ENCODE data around the gene EXOSC2.
A peak's percentile ranks its signal among the peaks of the same experiment; 100 is the strongest.

The EXOSC2 gene, protein sequence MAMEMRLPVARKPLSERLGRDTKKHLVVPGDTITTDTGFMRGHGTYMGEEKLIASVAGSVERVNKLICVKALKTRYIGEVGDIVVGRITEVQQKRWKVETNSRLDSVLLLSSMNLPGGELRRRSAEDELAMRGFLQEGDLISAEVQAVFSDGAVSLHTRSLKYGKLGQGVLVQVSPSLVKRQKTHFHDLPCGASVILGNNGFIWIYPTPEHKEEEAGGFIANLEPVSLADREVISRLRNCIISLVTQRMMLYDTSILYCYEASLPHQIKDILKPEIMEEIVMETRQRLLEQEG

DNA sequence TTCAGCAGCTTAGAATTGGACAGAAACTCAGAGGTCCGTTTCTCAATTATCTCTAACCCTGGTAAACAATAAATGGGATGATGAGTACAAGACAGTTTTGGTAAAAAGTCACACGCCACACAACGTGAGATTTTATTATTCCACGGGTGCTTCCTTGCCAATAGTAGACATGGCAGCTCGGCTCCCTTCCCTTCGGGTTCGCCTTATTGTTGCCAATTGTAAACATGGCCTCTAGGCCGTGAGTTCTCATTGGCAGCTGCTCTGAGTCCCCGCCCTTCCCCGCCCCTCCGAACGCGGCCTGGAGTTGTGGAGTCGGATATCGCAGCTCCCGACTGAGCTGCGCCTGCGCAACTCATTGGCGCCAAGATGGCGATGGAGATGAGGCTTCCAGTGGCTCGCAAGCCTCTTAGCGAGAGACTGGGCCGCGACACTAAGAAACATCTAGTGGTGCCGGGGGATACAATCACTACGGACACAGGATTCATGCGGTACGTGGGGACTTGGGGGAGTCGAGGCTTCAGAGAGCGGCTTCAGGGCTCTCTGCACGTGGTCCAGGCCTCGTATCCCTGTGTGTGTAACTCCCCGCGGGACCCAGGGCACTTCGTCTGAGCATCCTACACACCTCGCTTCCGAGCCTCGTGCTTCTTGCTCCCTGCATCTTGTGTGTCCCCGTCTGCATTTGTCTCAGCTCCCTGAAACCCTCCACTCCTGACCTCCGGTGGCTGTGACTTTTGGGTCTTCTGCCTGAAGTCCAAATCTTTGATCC is at the start of gene EXOSC2:
TSS of gene EXOSC2 (plus strand) at position 355 of the 766 bp plus-strand sequence. CDS start at position 367, 12 bp downstream.
- peak; percentile 96 for DNase-seq (ENCODE audit: low spot score)

DNA sequence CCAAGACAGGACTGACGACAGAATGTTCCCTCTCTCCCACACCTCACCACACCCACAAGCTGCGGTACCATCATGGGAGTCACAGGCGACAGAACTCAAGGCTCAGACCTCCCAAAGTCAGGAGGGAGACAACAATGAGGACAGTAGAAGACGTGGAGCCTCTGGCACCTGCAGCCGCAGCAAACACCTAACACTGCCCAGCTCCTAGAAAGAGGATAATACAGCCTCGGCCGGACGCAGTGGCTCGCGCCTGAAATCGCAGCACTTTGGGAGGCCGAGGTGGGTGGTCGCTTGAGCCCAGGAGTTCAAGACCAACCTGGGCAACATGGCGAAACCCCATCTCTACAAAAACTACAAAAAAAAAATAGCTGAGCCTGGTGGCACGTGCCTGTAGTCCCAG is 42.4 kb upstream of the EXOSC2 start:
- no peak for DNase-seq (ENCODE audit: low spot score)

DNA sequence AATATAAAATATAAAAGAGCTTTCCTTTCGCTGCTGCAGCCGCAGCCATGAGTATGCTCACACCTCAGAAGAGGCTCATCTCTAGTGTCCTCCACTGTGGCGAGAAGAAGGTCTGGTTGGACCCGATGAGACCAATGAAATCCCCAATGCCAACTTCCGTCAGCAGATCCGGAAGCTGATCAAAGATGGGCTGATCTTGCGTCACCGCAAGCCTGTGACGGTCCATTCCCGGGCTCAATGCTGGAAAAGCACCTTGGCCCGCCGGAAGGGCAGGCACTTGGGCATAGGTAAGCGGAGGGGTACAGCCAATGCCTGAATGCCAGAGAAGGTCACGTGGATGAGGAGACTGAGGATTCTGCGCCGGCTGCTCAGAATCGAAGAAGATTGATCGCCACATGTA is 41.8 kb upstream of the EXOSC2 start:
- DNase-seq (ENCODE audit: low spot score) = no peak

DNA sequence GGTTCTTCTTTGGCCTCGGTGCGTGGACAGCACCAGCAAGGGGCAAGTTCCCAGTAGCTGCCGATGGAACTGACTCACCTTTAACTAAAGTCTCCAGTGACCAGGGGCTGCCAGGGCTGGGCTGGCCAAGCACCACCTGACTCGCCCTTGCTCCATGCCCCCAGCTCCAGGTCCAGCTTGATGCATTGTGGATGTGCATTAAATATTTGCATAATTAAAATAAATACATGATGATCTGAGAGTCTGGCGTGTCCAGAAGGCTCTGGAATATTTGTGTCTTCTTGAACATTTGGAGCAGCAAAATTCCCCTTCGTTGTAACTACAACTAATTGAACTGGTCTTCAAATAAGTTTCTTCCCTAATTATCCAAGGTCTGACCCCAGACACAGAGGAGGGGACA is 38.7 kb upstream of the EXOSC2 start:
- DNase-seq (ENCODE audit: low spot score) = no peak

DNA sequence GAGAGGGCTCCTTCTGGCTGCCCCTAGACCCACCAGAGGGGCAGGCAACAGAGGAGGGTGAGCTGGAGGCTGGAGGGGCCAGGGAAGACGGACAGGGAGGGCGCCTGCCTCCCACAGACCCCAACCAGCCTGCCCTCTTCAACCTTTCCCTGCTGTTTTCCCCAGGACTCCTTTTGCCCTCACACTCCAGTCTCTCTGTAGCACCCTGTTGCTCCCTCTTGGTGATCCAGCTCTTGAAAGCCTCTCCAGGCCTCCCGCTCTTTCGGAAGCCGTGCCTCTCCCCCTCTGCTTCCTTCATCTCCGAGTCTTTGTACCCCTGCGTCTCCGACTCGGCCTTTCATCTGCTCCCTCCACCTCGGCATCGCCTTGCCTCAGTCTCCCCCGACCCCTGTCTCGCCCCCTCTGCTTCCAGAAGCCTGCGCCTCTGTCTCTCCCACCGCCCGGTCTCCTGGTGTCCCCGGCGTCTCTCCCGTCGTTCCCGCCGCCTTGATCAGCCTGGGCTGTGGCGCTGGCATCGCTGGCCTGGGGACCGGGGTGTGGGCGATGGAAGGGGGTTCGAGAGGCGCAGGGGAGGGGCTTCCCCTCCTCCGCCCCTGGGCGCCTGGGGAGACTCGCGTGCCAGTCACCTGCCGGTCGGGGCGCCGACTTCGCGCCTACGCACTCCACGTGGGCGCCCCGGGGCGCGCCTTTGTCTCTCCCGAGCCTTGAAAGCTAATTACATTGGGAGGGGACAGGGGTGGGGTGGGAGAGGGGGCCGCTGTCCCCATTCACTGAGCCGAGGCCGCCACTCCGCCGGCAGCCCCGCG is 34.5 kb upstream of the EXOSC2 start:
- DNase-seq (ENCODE audit: low spot score) = peak; percentile 47

DNA sequence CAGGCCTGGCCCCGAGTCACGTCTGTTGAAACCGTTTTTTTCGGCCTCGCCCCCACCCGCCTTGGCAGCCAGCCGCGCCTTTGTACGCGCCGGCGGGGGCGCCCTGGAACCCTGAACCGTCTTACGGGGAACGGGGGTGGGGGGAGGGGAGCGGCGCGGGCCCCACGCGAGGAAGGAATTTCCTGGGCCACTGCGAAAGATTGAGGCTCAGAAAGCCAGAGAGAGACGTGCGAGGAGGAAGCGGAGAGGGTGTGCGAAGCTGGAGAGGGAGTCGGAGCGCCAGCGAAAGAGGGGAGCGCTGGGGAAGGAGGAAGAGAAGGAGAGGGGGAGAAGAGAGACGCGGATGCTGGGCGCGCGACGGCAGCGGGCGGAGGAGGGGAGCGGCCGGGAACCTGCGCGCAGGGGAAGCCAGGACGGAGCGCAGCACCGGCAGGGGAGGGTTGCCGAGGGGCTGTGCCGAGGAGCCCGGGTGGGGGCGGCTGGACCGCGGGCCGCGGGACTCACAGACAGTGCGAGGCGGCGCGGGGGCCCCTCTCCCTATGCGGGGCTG is 33.8 kb upstream of the EXOSC2 start:
- peak; percentile 68 for DNase-seq (ENCODE audit: low spot score)

DNA sequence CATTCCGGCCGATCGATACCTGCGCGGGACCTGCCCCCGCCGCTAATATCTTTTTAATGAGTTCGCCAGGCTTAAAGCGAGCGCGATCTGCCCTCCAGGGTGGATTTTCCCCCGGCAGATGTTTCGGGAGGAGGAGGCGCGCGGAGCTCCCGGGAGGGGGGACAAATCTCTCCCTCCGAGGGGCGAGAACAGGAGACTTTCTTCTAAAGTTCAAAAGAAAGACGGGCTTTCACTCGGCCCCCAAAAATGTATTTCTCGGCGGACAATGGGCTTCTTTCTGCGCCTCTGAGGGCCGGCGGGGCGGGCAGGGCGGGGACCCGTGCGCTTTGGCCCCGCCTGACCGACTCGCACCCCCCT is 33.3 kb upstream of the EXOSC2 start:
- no peak for DNase-seq (ENCODE audit: low spot score)

DNA sequence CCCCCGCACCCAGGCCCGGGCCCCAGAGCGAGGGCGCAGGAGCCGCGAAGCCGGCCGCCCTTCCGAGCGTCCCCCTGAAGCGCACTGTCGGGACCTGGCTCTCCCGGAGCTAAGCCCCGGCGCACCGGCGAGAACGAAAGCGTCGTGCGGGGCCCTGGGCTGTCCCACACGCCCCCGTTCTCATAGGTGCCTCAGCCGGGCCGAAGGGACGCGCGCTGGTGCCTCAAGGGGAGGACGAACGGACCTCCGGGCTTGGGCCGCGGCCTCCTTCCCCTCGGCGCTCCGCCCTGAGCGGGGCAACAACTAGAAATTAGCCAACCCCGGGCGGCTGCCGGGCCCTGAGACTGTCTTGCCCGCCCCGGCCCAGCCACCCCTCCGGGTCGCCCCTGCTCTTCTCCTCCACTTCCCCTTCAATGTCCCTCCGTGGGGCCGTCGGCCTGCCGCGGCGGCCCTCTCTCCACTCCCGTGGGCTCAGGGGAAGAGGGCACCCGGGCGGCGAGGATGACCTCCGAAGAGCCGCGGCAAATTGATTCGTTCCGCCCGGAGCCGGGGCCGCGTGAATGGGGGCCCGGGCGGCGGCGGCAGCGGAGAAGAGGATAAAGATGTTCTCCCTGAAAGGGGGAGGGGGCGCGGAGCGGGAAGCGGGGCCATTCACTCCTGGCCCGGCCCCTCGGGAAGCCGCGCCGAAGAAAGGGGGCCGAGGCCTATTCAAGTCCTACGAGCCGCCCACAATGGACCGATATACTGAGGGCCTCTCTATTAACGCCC is 32.7 kb upstream of the EXOSC2 start:
- DNase-seq (ENCODE audit: low spot score) = peak; percentile 80

DNA sequence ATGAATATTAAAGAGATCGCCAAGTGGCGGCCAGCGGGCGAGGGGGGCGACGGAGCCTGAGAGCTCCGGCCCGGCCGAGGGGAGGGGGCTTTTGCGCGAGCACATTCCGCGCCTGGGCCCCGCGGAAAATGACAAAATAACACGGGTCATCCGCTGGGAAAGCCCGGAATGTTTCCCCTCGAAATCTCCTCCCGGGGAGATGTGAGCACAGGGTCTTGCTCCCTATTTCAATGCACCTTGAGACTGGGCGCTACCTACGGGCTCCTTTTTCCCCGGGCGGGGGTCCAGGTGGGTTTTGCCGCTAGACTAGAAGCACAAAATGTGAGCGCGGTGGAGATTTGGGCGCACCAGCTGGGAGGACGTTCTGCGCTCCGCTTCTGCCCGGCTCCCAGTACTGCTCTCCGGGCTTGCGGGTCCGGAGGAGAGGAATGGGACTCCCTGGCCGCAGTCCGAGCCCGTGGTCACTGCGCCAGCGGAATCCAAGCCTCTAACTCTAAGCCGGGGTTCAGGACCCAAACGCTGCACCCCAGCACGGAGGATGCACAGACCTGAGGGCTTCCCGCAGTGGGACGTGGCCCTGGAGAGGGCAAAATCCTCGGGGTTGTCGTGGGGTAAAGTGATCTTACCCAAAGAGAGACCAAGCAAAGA is 32.0 kb upstream of the EXOSC2 start:
- peak; percentile 41 for DNase-seq (ENCODE audit: low spot score)

DNA sequence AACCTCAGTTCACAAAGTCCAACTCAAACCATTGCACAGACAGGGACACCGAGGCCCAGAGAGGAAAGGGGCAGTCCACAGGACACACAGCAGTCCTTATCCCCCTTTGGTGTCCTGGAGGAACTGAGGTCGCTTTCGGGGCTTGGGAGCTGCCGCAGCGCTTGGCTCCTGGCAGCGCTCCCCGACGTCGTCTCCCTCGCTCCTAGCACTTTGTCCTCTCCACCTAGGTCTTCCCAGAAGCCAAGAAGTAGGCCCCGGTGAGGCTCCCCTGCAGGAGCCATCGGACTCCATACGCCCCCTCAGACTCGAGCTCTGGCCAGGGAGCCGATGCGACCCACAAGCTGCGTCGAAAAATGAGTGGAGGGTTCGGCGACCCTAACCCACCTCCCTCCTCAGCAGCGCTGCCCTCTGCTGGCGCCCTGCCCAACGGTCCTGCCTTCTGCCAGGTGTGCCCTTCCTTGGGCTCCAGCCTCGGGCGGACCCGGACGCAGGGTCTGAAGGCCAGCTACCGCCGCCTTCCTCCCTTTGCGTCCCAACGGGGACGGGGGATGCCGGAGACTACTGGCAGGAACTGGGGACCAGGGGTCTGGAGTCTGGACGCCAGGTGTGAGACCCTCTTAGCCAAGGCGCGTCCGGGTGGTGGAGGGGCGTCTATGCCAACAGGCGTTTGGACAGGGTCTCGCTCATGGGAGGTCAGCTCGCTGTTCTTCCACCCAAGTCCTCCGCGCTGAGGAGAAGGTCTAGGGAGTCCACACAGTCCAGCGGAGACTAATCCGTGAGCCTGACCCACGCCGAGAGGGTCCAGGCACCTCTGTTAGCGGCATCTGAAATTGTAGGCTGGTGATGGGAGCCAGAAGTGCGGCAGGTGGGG is 31.2 kb upstream of the EXOSC2 start:
- DNase-seq (ENCODE audit: low spot score) = peak; percentile 41

DNA sequence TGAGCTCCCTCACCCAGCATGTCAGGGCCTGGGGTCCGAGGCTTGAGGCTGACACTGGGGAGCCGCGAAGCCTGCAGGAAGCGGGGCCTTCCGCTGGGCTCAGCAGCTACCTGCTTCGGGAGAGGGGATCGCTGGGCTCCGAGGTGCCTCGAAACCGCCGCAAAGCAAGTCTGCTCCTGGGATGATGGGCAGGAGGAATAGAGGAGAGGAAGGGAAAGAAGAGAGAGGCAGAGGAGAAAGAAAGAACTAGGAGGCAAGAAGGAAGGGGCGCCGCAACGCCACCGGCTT is 30.7 kb upstream of the EXOSC2 start:
- peak; percentile 52 for DNase-seq (ENCODE audit: low spot score)

DNA sequence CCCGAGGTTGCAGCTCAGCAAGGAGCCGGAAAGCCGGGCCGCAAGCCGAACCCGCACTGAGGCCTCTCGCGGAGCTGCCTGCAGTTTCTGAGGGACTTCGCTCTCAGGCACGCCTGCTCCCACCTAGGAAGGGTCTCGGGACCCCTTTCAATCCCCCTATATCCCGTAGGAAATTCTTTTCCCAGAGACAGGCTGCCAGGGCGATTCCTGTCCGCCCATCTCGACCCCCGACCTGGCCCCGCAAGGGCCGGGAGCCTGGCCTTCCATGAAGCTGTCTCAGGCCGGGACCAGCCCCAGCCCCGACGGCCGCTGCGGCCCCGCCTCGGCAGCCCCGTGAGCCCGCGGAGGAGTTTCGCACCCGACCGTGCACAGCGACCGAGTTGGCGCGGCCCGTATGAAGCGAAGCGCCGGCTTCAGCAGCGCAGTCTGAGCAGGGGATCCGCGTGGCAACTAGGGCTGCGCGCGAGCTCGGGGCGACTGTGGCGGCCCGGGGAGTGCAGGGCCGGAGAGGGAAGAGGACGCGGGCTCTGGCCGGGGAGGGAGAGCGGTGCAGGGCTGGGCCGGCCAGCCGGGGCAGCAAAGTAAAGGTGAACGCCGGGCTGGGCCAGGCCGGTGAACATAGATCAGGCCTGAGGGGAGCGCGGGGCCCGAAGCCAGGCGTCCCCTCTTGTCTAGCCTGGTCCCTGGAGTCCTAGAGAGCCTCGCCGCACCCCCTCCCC is 30.2 kb upstream of the EXOSC2 start:
- peak; percentile 75 for DNase-seq (ENCODE audit: low spot score)

DNA sequence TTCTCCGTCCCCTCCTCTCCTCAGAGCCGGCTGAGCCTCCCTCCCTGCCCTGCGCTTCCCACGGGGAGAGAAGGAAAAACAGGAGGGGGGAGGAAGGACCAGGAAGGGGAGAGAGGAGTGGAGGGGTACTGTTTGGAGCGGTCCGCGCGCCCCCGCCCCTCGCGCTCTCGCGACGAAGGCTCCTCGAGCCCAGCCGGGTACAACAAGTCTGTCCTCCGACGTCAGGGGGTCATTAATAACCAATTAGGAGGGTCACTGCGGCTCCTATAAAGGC is 29.7 kb upstream of the EXOSC2 start:
- DNase-seq (ENCODE audit: low spot score) = no peak

DNA sequence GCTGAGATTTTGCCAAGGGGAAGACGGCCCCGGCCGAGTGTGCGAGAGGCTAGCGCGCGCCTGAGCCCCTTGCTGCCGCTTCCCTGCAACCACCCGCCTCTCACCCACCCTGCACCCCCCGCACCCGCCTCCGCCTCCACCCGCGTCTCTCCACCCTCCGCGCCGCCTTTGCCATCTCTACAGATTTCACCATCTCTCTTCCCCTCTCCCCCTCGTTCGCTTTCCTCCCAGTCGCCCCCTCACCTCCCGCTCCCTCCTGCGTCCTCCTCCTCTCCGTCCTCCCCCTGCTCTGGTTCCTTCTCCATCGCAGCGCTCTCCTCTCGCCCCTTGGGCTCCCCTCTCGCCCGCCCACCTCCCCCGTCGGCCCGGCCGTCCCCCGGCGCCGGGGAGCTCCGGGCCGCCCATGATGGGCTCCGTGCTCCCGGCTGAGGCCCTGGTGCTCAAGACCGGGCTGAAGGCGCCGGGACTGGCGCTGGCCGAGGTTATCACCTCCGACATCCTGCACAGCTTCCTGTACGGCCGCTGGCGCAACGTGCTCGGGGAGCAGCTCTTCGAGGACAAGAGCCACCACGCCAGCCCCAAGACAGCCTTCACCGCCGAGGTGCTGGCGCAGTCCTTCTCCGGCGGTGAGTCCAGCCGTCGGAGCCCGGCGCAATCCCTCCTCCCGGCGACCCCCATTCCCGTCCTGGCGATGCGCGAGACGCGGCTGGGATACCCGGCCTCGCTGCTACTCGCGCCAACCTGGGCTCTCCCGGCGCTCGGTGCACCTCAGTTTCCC is 29.1 kb upstream of the EXOSC2 start, which contains the start of gene PRDM12:
TSS of gene PRDM12 (plus strand) at position 344 of the 778 bp plus-strand sequence. CDS start at position 404, 60 bp downstream.
- peak; percentile 67 for DNase-seq (ENCODE audit: low spot score)

DNA sequence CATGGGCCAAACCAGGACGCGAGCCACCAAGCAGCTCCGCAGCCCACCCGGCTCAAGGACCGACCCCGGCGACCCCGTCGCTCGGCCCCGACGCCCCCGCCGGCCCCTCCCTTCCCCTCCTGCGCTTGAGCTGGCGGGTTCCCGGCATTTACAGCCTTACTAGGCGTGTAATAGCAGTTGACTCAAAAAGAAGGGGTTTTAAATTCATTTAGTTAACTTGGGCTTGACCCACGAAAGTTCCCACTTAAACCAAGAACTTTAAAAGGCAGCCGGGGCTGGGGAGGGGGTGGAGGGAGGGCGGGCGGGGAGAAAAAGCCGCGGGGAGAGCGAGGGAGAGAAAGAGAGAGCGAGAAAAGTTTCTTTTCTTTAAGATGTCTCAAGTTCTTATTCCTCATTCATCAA is 28.6 kb upstream of the EXOSC2 start:
- no peak for DNase-seq (ENCODE audit: low spot score)

DNA sequence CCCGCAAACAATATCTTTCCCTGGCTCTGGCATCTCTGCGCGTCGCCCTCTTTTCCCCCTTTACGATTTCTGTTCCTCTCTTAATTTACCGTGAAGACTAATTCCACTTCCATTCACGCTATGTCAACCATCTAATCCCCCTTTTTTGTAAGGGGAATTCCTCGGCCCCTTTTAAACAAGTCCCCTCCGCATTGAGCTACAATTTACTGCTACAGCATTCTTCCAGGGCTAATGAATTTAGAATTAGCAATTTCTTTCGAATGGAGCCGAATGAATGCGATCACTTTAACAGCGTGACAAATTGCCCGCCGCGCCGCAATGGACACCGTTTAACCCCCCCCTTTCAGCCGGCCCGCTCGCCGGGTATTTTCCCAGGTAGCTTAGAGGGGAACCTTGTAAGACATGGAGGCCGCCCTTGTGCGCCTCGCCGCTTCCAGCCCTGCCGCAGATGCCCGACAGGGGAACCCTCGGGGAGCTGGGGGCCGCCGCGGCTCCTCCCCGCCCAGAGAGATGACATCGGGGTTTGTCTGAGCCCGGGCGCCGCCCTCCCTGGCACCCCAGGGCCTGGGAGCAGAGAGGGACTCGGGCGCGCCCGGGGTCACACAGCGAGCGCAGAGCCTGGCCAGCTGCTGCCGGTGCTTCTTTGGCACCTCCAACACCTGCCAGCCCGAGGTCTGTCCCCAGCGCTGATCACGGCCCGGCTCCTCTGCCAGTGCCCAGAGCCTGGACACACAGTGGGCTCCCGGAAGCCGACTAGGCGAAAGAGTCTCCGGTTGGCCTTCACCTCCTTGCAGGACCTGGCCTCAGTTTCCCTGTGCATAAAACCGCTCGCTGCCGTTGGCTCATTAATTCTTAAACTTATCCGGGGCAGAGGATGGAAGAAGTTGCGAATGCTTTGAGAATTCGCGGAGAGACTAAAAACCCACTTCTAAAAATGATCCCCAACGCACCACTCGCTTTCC is 27.9 kb upstream of the EXOSC2 start:
- peak; percentile 62 for DNase-seq (ENCODE audit: low spot score)

DNA sequence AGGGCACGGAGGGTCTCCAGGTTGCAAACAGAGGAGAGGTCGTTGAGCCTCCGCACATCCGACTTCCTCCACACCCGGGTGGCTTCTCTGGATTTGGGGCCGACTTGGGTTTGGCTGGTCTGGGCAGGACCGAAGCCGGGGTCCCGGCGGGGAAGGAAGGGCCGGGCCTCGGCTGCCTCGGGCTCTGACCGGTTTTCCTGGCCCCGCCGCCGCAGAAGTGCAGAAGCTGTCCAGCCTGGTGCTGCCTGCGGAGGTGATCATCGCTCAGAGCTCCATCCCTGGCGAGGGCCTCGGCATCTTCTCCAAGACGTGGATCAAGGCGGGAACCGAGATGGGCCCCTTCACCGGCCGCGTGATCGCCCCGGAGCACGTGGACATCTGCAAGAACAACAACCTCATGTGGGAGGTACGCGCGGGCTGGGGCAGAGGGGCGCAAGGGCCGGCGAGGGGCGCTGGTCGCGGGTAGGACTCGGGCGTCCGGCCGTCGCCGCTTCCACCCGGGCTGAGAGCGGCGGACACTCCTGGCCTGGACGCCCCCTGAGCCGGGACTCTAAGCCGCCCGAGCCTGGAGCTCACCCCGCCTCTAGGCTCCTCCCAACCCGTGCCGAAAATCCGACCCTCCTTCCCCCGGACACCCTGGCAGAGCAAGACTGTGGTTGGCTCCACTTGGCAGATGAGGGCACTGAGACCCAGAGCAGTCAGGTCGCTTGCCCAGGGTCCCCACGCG is 27.0 kb upstream of the EXOSC2 start:
- DNase-seq (ENCODE audit: low spot score) = peak; percentile 36
